ENCODE results near the gene DLL4.

GRCh38 chr15:40982855-40983254 is 53.7 kb downstream of the DLL4 start:
- TF ChIP-seq CTCF (IDR thresholded peaks at IDR 0.05) (no peak), POLR2A (IDR thresholded peaks at IDR 0.05) (no peak)

Data from ovary (tissue), 3 donors.